Activated T-cell treated with anti-CD3 and anti-CD28 coated beads, Interleukin-2, amount 50 U/mL, for 4 hours (primary cell): ENCODE results near the gene TOP2A. TPM values are rescaled to one million over a fixed set of nuclear protein-coding genes. Genes with fewer than 3 reads are reported as not detected.

Experiments
- ATAC-seq, 2 donors: fragments of 200-7000 bp; cut with Tn5 transposase; one replicate each; pipeline ENCODE4 v1.10.0; 2021
- DNase-seq: peaks from one replicate; pipeline ENCODE4 v3.0.0-alpha.2; 2020
- H3K27me3 Mint-ChIP-seq: one replicate; pipeline ENCODE4 v1.8.0; 2021; ENCODE audit warnings: low read depth, mixed read lengths
- H3K36me3 Mint-ChIP-seq: one replicate; pipeline ENCODE4 v1.8.0; 2022; ENCODE audit warnings: mixed read lengths; ENCODE audit not compliant: insufficient read depth
- H3K4me1 Mint-ChIP-seq: one replicate; pipeline ENCODE4 v1.8.0; 2021; ENCODE audit warnings: low read depth, mixed read lengths
- H3K4me3 Mint-ChIP-seq: one replicate; pipeline ENCODE4 v1.8.0; 2021; ENCODE audit warnings: mild to moderate bottlenecking, moderate library complexity, mixed read lengths
- H3K9me3 Mint-ChIP-seq: one replicate; pipeline ENCODE4 v1.8.0; 2021; ENCODE audit warnings: mixed read lengths
- total RNA-seq, 3 donors: library from RNA; stranded (reverse); gene quantifications; one replicate each; pipeline ENCODE4 v1.2.1, GENCODE V29; 2021

Gene TOP2A
- total RNA-seq, 3 donors from 2014 or later = 10.4 to 16.4 (median 12.0) TPM

DNA sequence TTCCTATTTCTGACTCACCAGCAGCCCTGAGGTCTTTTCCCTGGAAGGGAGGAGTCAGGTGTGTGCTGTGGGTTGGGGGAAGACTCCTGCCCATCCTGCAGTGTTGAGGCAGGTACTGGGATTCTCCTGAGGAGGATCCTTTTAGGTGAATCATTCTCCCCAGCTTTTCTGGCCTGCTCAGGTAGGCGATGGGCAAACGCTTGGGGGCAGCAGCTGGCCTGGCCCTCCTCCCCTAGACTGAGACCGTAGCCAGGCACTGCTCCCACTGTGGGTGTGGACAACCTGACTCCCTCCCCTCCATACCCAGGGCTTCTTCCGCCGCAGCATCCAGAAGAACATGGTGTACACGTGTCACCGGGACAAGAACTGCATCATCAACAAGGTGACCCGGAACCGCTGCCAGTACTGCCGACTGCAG is 68.2 kb downstream of the TOP2A start:
- no peak overlapping the region for H3K4me3 Mint-ChIP-seq
- DNase-seq = no peak
- no peak for ATAC-seq
- H3K4me1 Mint-ChIP-seq = peaks cover 53% of the 10 kb centered on the region
- peaks cover 9% of the 10 kb centered on the region for H3K36me3 Mint-ChIP-seq
- no peaks in the 10 kb centered on the region for H3K9me3 Mint-ChIP-seq
- H3K27me3 Mint-ChIP-seq = no peaks in the 10 kb centered on the region

DNA sequence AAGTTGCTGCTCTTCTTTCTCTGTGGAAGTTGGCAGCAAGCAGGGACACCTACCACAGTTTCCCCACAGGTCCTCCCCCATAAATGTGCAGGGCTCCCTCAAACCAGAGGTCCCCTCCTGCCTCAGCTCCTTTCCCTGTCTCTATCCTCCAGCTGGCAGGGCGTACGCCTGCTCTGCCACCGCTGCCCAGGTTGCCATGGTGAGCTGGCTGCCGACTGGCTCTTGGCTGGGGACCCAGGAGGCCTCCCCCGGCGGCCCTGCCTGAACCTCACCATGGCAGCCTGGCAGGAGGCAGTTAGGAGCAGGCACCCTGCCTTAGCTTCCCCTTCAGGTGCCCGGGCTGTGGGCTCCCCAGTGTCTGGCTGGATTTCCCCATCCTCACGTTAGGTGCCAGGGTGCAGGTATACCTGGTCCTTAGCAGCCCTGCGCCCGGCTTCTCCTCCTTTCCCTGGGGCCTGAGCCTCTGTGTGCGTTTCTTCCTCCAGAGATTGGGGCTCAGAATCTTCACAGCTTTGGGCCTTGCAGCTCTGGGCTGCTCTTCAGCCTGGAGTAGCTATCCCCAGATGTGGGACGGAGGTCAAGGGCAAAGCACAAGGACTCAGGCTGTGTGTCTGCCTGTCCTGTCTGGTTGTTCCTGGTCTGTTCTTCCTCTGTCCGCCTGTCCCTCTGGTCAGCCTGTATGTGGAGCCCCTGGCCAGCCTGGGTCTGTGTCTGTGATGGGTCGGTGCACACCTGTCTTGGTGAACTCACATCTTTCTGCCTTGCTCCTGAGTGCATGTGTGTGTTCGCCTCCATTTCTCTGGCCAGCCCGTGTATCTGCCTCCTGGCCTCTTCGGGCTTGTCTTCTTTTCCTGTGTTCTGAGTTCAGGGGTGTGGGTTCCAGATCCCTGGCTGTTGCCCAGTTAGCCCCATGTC is 68.9 kb downstream of the TOP2A start:
- Mint-ChIP-seq H3K27me3 (no peaks in the 10 kb centered on the region), H3K4me1 (peaks cover 60% of the 10 kb centered on the region), H3K36me3 (peaks cover 9% of the 10 kb centered on the region), H3K9me3 (no peaks in the 10 kb centered on the region), H3K4me3 (no peak overlapping the region)
- DNase-seq = no peak
- no peak for ATAC-seq

DNA sequence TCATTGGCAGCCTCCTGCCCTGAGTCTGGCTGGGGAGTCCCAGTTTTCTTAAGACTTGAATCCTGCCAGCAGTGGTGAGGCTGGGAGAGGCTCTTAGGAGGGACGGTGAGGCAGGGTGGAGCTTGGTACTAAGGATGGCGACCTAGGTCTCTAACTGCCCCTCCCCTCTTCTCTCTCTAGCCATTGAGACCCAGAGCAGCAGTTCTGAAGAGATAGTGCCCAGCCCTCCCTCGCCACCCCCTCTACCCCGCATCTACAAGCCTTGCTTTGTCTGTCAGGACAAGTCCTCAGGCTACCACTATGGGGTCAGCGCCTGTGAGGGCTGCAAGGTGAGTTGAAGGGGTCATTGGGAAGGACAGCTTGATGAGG is 69.6 kb downstream of the TOP2A start:
- Mint-ChIP-seq H3K27me3 (no peaks in the 10 kb centered on the region), H3K9me3 (no peaks in the 10 kb centered on the region), H3K4me3 (no peak overlapping the region), H3K36me3 (peaks cover 10% of the 10 kb centered on the region), H3K4me1 (peaks cover 67% of the 10 kb centered on the region)
- no peak for ATAC-seq
- no peak for DNase-seq

- no peaks in the 10 kb centered on the region for H3K9me3 Mint-ChIP-seq
- DNase-seq (no peak), ATAC-seq (no peak)
- peaks cover 14% of the 10 kb centered on the region for H3K36me3 Mint-ChIP-seq
- no peaks in the 10 kb centered on the region for H3K27me3 Mint-ChIP-seq
- H3K4me3 Mint-ChIP-seq = no peak overlapping the region
- H3K4me1 Mint-ChIP-seq = peaks cover 68% of the 10 kb centered on the region
These were observed 70.2 kb downstream of the TOP2A start for GRCh38 chr17:40347319-40348135.

GRCh38 chr17:40346765-40347158 is 70.9 kb downstream of the TOP2A start:
- H3K27me3 Mint-ChIP-seq = no peaks in the 10 kb centered on the region
- H3K4me3 Mint-ChIP-seq = peak overlapping the region; percentile 38
- ATAC-seq (no peak), DNase-seq (no peak)
- peaks cover 65% of the 10 kb centered on the region for H3K4me1 Mint-ChIP-seq
- peaks cover 10% of the 10 kb centered on the region for H3K36me3 Mint-ChIP-seq
- no peaks in the 10 kb centered on the region for H3K9me3 Mint-ChIP-seq

- H3K9me3 Mint-ChIP-seq = no peaks in the 10 kb centered on the region
- no peaks in the 10 kb centered on the region for H3K27me3 Mint-ChIP-seq
- peaks cover 10% of the 10 kb centered on the region for H3K36me3 Mint-ChIP-seq
- DNase-seq (no peak), ATAC-seq (no peak)
- peaks cover 64% of the 10 kb centered on the region for H3K4me1 Mint-ChIP-seq
- H3K4me3 Mint-ChIP-seq = peak overlapping the region; percentile 65
These were observed 71.5 kb downstream of the TOP2A start for GRCh38 chr17:40345994-40346764.

DNA sequence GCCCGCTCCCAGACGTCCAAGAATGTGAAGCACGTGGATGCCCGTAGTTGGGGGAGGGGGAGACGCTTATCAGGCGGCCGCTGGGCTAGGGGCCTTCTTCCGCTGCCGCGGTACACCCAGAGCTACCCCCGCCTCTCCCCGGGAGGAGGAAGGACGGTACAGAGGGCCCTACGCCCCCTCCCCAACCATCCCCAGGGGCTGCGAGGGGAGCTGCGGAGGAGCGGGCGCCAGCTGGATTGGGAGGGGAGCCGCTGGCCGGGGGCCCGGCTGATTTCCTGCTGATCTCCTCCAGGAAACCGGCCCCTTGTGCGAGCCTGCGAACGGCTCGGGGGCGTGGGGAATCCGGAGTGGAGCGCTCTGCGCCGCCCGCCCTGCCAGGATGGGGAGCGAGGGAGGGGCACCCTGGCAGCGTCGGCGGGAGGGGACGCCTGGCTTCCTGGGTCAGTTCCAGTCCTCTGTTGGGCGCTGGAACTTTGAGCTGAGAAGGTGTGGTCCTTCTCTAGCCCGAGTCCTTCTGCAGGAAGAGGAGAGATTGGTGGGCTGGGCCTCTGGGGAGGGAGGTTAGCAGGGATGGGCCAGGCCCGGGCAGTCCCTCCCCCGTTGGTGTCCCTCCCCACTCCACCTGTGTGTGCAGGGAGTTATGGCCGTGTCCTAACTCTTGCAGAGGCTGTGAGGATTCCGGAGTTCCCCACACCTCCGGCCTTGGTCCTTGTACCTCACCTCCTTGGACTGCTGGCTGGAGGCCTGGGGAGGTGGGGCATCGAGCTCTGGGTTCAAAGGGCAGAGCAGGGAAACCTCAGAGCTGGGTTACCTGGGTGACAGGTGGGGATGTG is 72.3 kb downstream of the TOP2A start:
- H3K9me3 Mint-ChIP-seq = no peaks in the 10 kb centered on the region
- ATAC-seq (peak; percentile 12 to 14), DNase-seq (no peak)
- peak overlapping the region; percentile 65 for H3K4me3 Mint-ChIP-seq
- peaks cover 72% of the 10 kb centered on the region for H3K4me1 Mint-ChIP-seq
- no peaks in the 10 kb centered on the region for H3K27me3 Mint-ChIP-seq
- H3K36me3 Mint-ChIP-seq = peaks cover 13% of the 10 kb centered on the region

- DNase-seq = no peak
- peak overlapping the region; percentile 65 for H3K4me3 Mint-ChIP-seq
- H3K4me1 Mint-ChIP-seq = peaks cover 74% of the 10 kb centered on the region
- no peaks in the 10 kb centered on the region for H3K9me3 Mint-ChIP-seq
- H3K27me3 Mint-ChIP-seq = no peaks in the 10 kb centered on the region
- ATAC-seq = no peak
- peaks cover 18% of the 10 kb centered on the region for H3K36me3 Mint-ChIP-seq
These were observed 73.1 kb downstream of the TOP2A start for GRCh38 chr17:40344421-40345160.

DNA sequence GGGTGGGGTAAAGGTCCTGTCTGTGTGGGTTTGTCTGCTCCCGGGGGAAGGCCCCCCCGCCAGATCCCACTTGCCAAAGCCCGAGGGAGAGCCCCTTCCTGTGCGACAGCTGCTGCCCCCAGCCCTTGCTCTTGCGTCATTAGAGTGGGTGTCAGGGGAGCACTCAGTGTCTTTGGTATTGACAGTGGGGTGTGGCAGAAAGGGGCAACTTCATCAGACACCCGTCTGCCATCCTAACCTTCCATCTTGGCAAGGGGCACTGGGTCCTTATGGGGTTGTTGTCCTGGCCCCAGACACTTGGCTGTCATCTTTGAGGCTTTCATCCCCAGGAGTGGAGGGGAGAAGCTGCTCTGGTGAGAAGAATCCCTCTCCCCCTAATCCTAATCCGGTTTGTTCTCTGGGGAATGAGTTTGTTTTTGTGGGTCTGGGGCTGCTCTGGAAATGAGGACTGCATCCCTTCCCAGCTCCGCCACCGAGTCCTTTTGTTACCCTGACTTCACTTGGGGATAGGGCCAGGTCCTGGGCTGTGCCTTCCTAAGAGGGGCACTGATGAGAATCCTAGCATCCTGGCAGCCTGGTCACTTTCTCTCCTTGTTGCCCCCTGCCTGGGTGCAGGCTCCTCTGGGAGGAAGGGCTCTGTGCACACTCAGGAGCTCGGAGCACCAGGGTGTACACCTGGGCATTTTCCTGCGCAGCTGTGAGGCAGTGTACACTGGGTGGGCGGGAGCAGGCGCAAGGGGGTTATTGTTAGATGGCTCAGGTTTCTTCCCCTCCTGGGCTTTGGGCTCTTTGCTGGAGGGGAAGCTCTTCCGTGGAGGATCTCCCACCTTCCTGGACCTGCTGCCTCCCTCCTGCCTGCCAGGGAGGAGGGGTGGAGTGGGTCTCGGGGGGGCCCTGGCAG is 74.2 kb downstream of the TOP2A start:
- peaks cover 20% of the 10 kb centered on the region for H3K36me3 Mint-ChIP-seq
- no peaks in the 10 kb centered on the region for H3K27me3 Mint-ChIP-seq
- no peaks in the 10 kb centered on the region for H3K9me3 Mint-ChIP-seq
- peaks cover 78% of the 10 kb centered on the region for H3K4me1 Mint-ChIP-seq
- peak overlapping the region; percentile 72 for H3K4me3 Mint-ChIP-seq
- ATAC-seq (no peak), DNase-seq (no peak)

DNA sequence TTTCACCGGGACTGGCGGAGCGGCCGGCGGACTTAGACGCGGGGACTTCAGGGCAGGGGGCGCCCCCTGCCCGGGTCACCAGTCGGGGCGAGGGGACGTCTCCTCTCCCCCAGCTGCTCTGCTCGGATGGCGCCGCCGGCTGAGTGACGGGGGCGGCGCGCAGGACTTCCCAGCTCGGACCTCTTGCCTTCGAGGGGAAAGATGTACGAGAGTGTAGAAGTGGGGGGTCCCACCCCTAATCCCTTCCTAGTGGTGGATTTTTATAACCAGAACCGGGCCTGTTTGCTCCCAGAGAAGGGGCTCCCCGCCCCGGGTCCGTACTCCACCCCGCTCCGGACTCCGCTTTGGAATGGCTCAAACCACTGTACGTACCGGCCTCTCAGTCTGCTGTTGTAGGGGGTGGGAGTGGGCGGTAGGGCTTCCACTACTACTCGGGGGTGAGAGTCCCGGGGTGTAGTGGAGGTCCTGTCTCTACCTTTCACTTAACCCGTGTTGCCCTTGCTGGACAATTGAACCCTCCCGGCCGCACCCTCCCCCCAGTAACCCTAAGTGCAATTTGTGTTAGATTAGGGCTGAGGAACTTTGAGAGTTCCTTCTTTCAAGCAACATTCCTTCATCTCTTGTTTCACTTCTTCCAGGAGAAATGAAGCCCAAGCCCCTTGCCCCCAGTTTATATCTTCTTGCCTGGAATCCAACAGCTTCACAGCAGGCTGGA is 75.0 kb downstream of the TOP2A start:
- Mint-ChIP-seq H3K36me3 (peaks cover 20% of the 10 kb centered on the region), H3K4me1 (peaks cover 82% of the 10 kb centered on the region), H3K27me3 (no peaks in the 10 kb centered on the region), H3K9me3 (no peaks in the 10 kb centered on the region), H3K4me3 (peak overlapping the region; percentile 72)
- DNase-seq (no peak), ATAC-seq (no peak)

DNA sequence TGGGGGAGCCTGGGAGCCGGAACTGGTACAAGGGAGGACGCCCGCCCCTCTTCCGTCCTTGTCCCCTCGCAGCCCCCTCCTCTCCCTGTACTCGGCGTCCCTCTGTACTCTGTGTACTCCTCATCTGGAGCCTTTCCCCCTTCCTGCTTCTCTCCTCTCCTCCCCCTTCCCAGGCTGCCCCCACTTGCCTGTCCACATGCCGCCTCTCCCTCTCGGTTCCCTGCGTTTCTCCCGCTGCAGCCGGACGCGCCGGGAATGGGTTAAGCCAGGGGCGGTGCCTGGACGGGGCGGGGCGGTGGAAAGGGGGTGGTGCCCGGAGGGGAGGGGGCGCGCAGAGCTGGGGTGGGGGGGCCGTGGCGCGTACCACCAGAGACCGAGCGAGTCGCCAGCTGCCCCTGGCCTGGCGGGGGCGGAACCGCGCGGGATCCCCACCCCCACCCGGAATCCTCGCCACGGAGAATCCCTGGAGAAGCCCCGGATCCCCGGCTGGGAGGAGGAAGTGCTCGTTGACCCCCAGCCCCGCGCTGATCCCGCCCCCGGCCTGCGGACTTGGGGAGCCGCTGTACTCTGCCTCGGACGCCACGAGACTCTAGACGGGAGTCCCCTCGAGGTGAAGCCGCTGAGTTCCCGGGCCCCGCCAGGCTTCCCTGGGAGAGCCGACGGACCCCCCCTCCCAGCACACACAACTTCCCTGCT is 75.7 kb downstream of the TOP2A start:
- H3K9me3 Mint-ChIP-seq = no peaks in the 10 kb centered on the region
- H3K4me3 Mint-ChIP-seq = peak overlapping the region; percentile 72
- peaks cover 20% of the 10 kb centered on the region for H3K36me3 Mint-ChIP-seq
- no peaks in the 10 kb centered on the region for H3K27me3 Mint-ChIP-seq
- peaks cover 83% of the 10 kb centered on the region for H3K4me1 Mint-ChIP-seq
- ATAC-seq (peak; percentile 1 to 4), DNase-seq (no peak)
